ENCODE measurements around the gene CEP85L. TPM values are rescaled to one million over a fixed set of nuclear protein-coding genes. Genes with fewer than 3 reads are reported as not detected.
A peak's percentile ranks its signal among the peaks of the same experiment; 100 is the strongest.

Gene CEP85L
- total and polyA plus RNA-seq, 2 of the 13 experiments (the other 11 are each of a cell fraction or from before 2014, with no cell fraction given), result 0.44 to 1.7 TPM

DNA sequence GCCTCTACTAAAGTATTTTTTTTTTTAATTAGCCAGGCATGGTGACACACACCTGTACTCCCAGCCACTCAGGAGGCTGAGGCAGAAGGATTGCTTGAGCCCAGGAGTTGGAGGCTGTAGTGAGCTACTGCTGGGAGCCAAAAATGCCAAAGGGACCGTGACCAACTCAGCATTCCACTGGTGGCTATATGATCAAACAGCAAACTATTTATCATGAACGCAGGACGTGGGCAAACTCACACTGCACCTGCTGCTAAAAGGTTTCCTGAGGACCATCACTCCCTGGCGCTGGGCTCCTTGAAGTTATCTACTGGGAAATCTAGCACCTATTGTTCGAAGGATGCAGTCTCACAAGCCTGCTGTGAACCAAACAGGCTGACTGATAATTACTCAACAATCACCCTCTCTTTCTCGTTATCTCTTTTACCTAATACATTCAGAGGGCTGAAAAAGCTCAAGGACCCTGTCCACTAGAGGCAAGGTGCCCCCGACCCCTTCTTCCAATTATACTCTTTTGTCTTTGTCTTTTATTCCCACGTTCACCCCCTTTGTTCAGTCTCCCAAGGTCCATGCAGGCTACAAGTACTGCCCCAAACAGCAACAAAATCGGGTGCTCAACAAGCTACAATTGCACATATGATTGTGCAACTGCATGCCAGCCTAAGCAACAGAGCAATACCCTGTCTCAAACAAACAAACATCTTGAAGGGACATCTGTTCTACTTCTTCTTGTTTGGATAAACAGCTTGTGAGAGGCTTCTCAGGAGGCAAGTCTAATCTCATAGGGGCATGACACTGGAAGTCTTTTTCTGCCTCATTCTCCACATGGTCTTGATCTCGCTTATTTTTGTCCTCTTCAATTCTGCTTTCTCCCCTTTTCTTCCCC, 151.0 kb downstream of the CEP85L start (continued):
- TF ChIP-seq, protein P1, sequence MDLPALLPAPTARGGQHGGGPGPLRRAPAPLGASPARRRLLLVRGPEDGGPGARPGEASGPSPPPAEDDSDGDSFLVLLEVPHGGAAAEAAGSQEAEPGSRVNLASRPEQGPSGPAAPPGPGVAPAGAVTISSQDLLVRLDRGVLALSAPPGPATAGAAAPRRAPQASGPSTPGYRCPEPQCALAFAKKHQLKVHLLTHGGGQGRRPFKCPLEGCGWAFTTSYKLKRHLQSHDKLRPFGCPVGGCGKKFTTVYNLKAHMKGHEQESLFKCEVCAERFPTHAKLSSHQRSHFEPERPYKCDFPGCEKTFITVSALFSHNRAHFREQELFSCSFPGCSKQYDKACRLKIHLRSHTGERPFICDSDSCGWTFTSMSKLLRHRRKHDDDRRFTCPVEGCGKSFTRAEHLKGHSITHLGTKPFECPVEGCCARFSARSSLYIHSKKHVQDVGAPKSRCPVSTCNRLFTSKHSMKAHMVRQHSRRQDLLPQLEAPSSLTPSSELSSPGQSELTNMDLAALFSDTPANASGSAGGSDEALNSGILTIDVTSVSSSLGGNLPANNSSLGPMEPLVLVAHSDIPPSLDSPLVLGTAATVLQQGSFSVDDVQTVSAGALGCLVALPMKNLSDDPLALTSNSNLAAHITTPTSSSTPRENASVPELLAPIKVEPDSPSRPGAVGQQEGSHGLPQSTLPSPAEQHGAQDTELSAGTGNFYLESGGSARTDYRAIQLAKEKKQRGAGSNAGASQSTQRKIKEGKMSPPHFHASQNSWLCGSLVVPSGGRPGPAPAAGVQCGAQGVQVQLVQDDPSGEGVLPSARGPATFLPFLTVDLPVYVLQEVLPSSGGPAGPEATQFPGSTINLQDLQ (CRISPR knock-in tag; IDR thresholded peaks at IDR 0.05), result no peak

GRCh38 chr6:118495485-118496280, 155.7 kb downstream of the CEP85L start:
- Histone ChIP-seq H3K4me1 (ENCODE audit: insufficient read depth, low read length) (no peaks in the 10 kb centered on the region), H2AFZ (ENCODE audit: low read length) (no peak overlapping the region), H3K36me3 (replicated peaks in 1 of 2; ENCODE audit: control insufficient read depth in 1 of 2, insufficient read depth in 2 of 2, low read length in 2 of 2) (no peaks in the 10 kb centered on the region), H3K27ac (ENCODE audit: extremely low read length, insufficient read depth, low read length) (no peak overlapping the region), H4K20me1 (ENCODE audit: insufficient read depth, low read length) (no peaks in the 10 kb centered on the region), H3K79me2 (ENCODE audit: insufficient read depth, low read length) (no peaks in the 10 kb centered on the region), H3K27me3 (ENCODE audit: control insufficient read depth in 1 of 2, insufficient read depth in 2 of 2, low read length in 2 of 2) (no peaks in the 10 kb centered on the region), H3K9me3 (ENCODE audit: low read length) (no peaks in the 10 kb centered on the region), H3K4me2 (ENCODE audit: low read depth, low read length) (no peak overlapping the region), H3K9ac (ENCODE audit: insufficient read depth, low read depth, low read length) (no peak overlapping the region), H3K4me3 (replicated peaks in 1 of 3; ENCODE audit: insufficient read depth in 1 of 3, low read depth in 2 of 3, low read length in 3 of 3) (no peak overlapping the region)
- CTCF ChIA-PET (ENCODE audit: low intra/inter-chr PET ratio, low total read pairs), result no interaction called here
- intact Hi-C loops (cut with micrococcal nuclease; ENCODE audit: unreplicated experiment) (no loop called here), in situ Hi-C loops (cut with HindIII; ENCODE audit: extremely low pct_ligation_motif_present, low pct_unique_long_range_greater_than_20kb) (no loop called here)
- no TSS peak for BruUV-seq (replicated peaks)
- ATAC-seq, result no peak
- peak; percentile 35 for DNase-seq (ENCODE audit: low spot score)
- POLR2A ChIA-PET, result no interaction called here
- TF ChIP-seq, protein P2, sequence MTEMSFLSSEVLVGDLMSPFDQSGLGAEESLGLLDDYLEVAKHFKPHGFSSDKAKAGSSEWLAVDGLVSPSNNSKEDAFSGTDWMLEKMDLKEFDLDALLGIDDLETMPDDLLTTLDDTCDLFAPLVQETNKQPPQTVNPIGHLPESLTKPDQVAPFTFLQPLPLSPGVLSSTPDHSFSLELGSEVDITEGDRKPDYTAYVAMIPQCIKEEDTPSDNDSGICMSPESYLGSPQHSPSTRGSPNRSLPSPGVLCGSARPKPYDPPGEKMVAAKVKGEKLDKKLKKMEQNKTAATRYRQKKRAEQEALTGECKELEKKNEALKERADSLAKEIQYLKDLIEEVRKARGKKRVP (CRISPR knock-in tag; IDR thresholded peaks at IDR 0.05), result peak in 1 of 2 experiments; percentile 95; a peak in 2 of 4 replicates
- peak; percentile 73 for TF ChIP-seq FOSL2 (CRISPR knock-in tag; IDR thresholded peaks at IDR 0.05)
- no peak for TF ChIP-seq ZNF33A (CRISPR knock-in tag; IDR thresholded peaks at IDR 0.05; ENCODE audit: borderline replicate concordance)
- no peak for TF ChIP-seq ZNF501 (CRISPR knock-in tag; IDR thresholded peaks at IDR 0.05)
- TF ChIP-seq PTBP1 (IDR thresholded peaks at IDR 0.05; ENCODE audit: low read depth, low read length, poor library complexity, severe bottlenecking), result no peak
- WGBS (ENCODE audit: low lambda C conversion rate), result 62% methylated on average over 5 of the region's 5 CpGs
- FAIRE-seq, result no peak

Measured in HepG2 (cell line).